ENCODE results near the gene FOCAD. TPM values are rescaled to one million over a fixed set of nuclear protein-coding genes. Genes with fewer than 3 reads are reported as not detected.

The FOCAD gene
- total and polyA plus RNA-seq, 2 donors (not counting 1 experiment from before 2014, with no cell fraction given) = 40.3 to 145 TPM

- no peak overlapping the region for H3K9ac ChIP-seq (ENCODE audit: insufficient read depth, low read length)
- no peak overlapping the region for H3K4me2 ChIP-seq (ENCODE audit: extremely low read depth, insufficient read depth, low read length)
- H3K9me3 ChIP-seq (ENCODE audit: control insufficient read depth, insufficient read depth, low read depth, low read length) = no peaks in the 10 kb centered on the region
- no peaks in the 10 kb centered on the region for H4K20me1 ChIP-seq (ENCODE audit: control insufficient read depth, extremely low read depth, insufficient read depth, low read length)
- no peak overlapping the region for H3K27ac ChIP-seq (ENCODE audit: insufficient read depth, low read length)
- no peaks in the 10 kb centered on the region for H3K4me1 ChIP-seq (ENCODE audit: control insufficient read depth, extremely low read depth, insufficient read depth, low read length)
- no peak overlapping the region for H3K4me3 ChIP-seq (replicated peaks in 1 of 4; ENCODE audit: control extremely low read depth in 1 of 4, insufficient read depth in 1 of 4, low read depth in 3 of 4, low read length in 4 of 4)
- TF ChIP-seq CTCF (conservative IDR thresholded peaks at IDR 0.05 in 1 of 2, IDR thresholded peaks at IDR 0.05 in 1 of 2; ENCODE audit: low read depth in 1 of 2, low read length in 2 of 2) (no peak), EZH2 (IDR thresholded peaks at IDR 0.05; ENCODE audit: low read length, missing control alignments) (no peak)
- H3K36me3 ChIP-seq (ENCODE audit: control insufficient read depth, insufficient read depth, low read length) = no peaks in the 10 kb centered on the region
- no peak for DNase-seq (ENCODE audit: low read depth in 2 of 2)
- H3K27me3 ChIP-seq (ENCODE audit: control insufficient read depth, insufficient read depth, low read length) = no peaks in the 10 kb centered on the region
- no peaks in the 10 kb centered on the region for H3K79me2 ChIP-seq (ENCODE audit: control insufficient read depth, insufficient read depth, low read length)
- H2AFZ ChIP-seq (ENCODE audit: low read length) = no peak overlapping the region
Measured at GRCh38 chr9:20643660-20644059, 40.4 kb upstream of the FOCAD start.

GRCh38 chr9:20646656-20647055 lies 37.4 kb upstream of the FOCAD start:
- no peaks in the 10 kb centered on the region for H3K27me3 ChIP-seq (ENCODE audit: control insufficient read depth, insufficient read depth, low read length)
- no peaks in the 10 kb centered on the region for H3K79me2 ChIP-seq (ENCODE audit: control insufficient read depth, insufficient read depth, low read length)
- H2AFZ ChIP-seq (ENCODE audit: low read length) = no peak overlapping the region
- H3K4me1 ChIP-seq (ENCODE audit: control insufficient read depth, extremely low read depth, insufficient read depth, low read length) = no peaks in the 10 kb centered on the region
- H3K9ac ChIP-seq (ENCODE audit: insufficient read depth, low read length) = no peak overlapping the region
- no peak overlapping the region for H3K27ac ChIP-seq (ENCODE audit: insufficient read depth, low read length)
- no peaks in the 10 kb centered on the region for H3K9me3 ChIP-seq (ENCODE audit: control insufficient read depth, insufficient read depth, low read depth, low read length)
- no peak overlapping the region for H3K4me2 ChIP-seq (ENCODE audit: extremely low read depth, insufficient read depth, low read length)
- no peak overlapping the region for H3K4me3 ChIP-seq (replicated peaks in 1 of 4; ENCODE audit: control extremely low read depth in 1 of 4, insufficient read depth in 1 of 4, low read depth in 3 of 4, low read length in 4 of 4)
- TF ChIP-seq CTCF (conservative IDR thresholded peaks at IDR 0.05 in 1 of 2, IDR thresholded peaks at IDR 0.05 in 1 of 2; ENCODE audit: low read depth in 1 of 2, low read length in 2 of 2) = no peak
- no peak for TF ChIP-seq EZH2 (IDR thresholded peaks at IDR 0.05; ENCODE audit: low read length, missing control alignments)
- no peaks in the 10 kb centered on the region for H3K36me3 ChIP-seq (ENCODE audit: control insufficient read depth, insufficient read depth, low read length)
- H4K20me1 ChIP-seq (ENCODE audit: control insufficient read depth, extremely low read depth, insufficient read depth, low read length) = no peaks in the 10 kb centered on the region
- peak in 1 of 2 donors; percentile 8 for DNase-seq (ENCODE audit: low read depth in 2 of 2)

GRCh38 chr9:20649381-20649780 lies 34.7 kb upstream of the FOCAD start:
- Histone ChIP-seq H3K9ac (ENCODE audit: insufficient read depth, low read length) (no peak overlapping the region), H3K9me3 (ENCODE audit: control insufficient read depth, insufficient read depth, low read depth, low read length) (no peaks in the 10 kb centered on the region), H3K79me2 (ENCODE audit: control insufficient read depth, insufficient read depth, low read length) (no peaks in the 10 kb centered on the region), H3K36me3 (ENCODE audit: control insufficient read depth, insufficient read depth, low read length) (no peaks in the 10 kb centered on the region), H3K27me3 (ENCODE audit: control insufficient read depth, insufficient read depth, low read length) (no peaks in the 10 kb centered on the region), H4K20me1 (ENCODE audit: control insufficient read depth, extremely low read depth, insufficient read depth, low read length) (no peaks in the 10 kb centered on the region), H3K4me3 (replicated peaks in 1 of 4; ENCODE audit: control extremely low read depth in 1 of 4, insufficient read depth in 1 of 4, low read depth in 3 of 4, low read length in 4 of 4) (no peak overlapping the region), H3K4me1 (ENCODE audit: control insufficient read depth, extremely low read depth, insufficient read depth, low read length) (no peaks in the 10 kb centered on the region), H3K4me2 (ENCODE audit: extremely low read depth, insufficient read depth, low read length) (no peak overlapping the region), H3K27ac (ENCODE audit: insufficient read depth, low read length) (no peak overlapping the region), H2AFZ (ENCODE audit: low read length) (no peak overlapping the region)
- no peak for DNase-seq (ENCODE audit: low read depth in 2 of 2)
- TF ChIP-seq EZH2 (IDR thresholded peaks at IDR 0.05; ENCODE audit: low read length, missing control alignments) (no peak), CTCF (conservative IDR thresholded peaks at IDR 0.05 in 1 of 2, IDR thresholded peaks at IDR 0.05 in 1 of 2; ENCODE audit: low read depth in 1 of 2, low read length in 2 of 2) (no peak)

All from fibroblast of lung (primary cell).